H54 (cell line): Measurements from ENCODE around the gene UBE2E3.
A peak's percentile ranks its signal among the peaks of the same experiment; 100 is the strongest.

Source experiments
- DNase-seq: peaks from one replicate; pipeline ENCODE4 v3.0.0; 2011; ENCODE audit warnings: low spot score, mixed read lengths; ENCODE audit not compliant: insufficient read length
- FAIRE-seq: peaks from 3 replicates; lab custom pipeline; 2011; peaks lifted over from hg19 to GRCh38; lab: Jason Lieb, UNC
- POLR2A ChIP-seq: IDR thresholded peaks from 2 replicates; pipeline ENCODE4 v1.6.1; 2011; ENCODE audit warnings: low read depth, mild to moderate bottlenecking, low read length

UBE2E3 gene

DNA sequence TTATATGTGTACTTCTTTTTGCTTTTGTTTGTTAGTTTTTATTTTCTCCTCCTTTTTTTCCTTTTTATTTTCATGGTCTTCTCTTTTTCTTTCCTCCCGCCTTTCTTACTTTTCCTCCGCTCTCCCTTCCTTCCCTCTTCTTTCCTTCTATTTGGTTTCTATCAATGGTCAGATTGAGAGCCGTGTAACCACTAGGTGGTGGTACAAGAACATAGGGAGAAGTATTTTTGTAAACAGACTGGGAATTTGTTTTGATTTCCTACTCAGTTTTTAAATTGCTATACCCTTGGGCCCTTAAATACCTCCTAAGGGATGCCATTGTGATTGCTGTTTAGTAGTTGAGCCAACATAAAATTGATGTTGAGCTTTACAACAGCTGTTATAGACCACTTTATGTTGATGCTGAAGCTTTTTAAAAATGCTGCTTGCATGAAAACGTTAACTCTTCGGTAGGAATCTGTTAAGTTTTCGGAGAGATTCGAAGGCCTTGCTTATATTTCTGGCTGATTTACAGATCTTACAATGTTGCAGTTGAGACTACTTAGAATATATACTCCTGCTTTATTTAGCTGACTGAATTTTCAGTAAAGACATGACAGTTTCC is 124.2 kb downstream of the UBE2E3 start:
- peak; percentile 87 for FAIRE-seq
- TF ChIP-seq POLR2A = no peak
- no peak for DNase-seq

DNA sequence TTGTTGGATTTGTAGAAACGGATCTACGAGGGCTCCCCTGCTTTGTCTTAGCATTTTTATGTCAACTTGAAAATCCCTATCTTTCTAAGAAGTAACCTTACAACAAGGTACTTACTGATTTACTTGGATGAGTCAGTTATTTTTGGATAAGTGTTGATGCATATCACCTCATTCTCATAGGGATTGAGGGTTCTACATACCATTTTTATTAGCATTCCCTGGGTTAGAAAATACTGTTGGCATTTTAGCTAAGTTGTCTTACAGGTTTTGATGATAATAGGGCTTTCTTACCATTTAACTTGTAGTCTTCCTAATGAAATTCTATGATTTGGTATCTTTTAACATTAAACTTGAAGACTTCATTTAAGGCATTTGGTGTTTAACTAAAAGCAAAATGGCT is 125.2 kb downstream of the UBE2E3 start:
- FAIRE-seq = no peak

DNA sequence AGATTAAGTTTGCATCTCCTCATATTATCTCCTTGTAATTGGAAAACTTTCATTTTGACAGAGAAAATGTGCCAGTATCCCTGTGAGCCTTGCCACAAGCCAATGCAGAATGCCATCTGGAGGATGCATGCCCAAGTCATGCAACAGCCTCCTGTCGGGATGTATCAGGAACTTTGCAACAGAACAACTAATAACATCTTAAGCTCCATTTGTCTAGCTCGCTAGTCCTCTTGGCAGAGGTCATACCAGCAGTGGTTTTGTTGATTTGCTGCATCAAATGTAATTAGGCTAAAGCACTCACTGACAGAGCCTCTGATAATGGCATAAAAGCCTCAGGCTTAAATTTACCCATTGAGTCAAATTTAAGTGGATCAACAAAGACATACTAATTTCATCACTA is 125.8 kb downstream of the UBE2E3 start:
- DNase-seq (no peak), FAIRE-seq (peak; percentile 84)
- no peak for TF ChIP-seq POLR2A

More for the DNA sequence above, 125.2 kb downstream of the UBE2E3 start:
- no peak for DNase-seq
- no peak for TF ChIP-seq POLR2A

DNA sequence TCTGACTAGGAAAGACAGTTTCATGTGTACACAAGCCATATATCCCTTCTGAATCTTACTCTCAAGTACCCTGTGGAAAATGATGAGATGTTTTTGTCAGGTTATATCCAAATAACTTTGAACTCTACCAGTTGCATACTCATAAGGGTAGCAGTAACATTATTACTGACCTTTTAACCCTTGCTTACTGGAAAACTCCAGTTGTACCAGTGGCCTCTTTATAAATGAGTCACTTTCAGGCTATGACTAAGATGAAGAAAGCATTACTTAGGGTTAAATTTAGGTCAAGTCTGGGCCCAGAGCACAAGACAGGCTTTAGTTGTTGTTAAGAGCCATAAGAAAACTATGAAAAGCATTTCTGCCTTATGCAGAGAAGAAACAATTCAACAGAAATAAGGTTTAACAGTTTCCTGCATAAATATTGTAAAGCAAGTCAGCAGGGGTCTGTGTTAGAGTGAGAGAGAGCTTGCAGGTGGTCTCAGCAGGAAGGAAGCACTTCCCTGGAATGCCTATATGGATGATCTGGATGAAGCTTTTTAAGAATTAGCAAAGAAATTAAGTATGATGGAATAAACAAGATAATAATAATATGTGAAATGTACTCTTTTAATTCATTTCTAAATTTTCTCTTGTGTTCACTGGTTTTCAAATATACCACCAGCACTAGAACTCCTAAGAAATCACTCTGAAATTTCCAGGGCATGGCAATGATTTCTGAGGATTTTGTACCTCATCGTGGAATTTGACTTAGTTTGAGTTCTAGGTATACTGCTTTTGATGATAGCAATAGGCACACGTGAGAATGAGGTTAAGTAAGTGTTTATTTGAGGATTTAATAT is 126.6 kb downstream of the UBE2E3 start:
- FAIRE-seq = peak; percentile 99
- no peak for TF ChIP-seq POLR2A
- peak; percentile 23 for DNase-seq

DNA sequence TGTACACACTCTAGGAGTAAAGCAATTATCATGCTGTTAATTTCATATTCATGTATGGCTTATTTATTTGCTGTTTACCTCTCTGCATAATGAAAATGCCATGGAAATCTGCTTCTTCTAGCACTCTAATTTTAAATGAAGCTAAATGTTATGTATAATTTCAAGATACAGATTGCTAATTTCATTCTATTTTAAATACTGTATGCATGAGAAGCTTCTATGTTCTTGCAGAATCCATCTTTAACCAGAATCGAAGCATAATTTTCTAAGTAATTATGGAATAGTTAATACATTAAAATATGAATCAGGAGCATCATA is 127.2 kb downstream of the UBE2E3 start:
- TF ChIP-seq POLR2A = no peak
- FAIRE-seq = no peak
- no peak for DNase-seq

DNA sequence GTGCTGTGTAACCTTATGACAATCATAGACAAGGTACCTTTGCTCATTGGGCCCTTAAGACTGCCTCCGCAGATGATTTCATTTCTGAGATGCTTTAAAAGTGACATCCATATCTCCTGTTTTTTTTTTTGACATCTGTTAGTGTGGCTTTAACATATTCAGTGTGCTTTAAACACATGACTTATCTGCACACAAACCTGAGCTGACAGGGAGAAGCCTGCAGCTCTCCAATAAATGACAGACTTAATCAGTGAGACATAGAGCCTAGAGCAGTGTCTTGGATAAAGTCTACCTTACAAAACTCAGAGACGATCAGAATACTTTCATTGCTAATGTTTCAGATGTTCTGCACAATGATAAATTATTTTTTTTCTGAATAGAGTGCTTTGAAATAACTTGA is 130.7 kb downstream of the UBE2E3 start:
- DNase-seq = no peak
- no peak for FAIRE-seq
- TF ChIP-seq POLR2A = no peak

DNA sequence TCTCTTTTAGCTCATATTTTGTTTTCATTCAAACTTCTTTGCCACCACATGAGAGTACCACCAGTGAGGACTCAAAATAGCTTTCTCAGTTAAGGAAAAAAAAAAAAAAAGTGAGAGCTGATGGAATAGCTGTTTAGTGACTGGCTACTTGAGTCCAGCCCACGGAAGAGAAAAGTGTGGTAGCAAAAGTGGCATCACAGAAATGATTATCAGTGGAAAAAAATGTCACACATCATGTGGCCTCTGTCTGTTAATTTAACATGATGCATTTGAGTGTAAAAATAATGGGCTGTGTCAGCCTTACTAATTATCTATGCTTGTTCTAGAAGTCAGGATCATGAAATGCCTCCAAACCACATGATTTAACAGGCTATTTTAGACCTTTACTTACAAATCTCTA is 132.5 kb downstream of the UBE2E3 start:
- FAIRE-seq (no peak), DNase-seq (no peak)
- TF ChIP-seq POLR2A = no peak
